HG02870 (cell line): ENCODE measurements around the gene TNFSF13B.

ENCODE experiments used
- ATAC-seq: cut with Tn5 transposase; IDR thresholded peaks from one replicate; pipeline ENCODE4 v1.9.1; 2021; ENCODE audit warnings: mild to moderate bottlenecking, moderate library complexity; ENCODE audit not compliant: unreplicated experiment

Gene TNFSF13B

GRCh38 chr13:108342369-108343289 is 73.1 kb downstream of the TNFSF13B start:
- peak; percentile 69 for ATAC-seq

- ATAC-seq = no peak
Measured at GRCh38 chr13:108345016-108345415, 75.5 kb downstream of the TNFSF13B start.

GRCh38 chr13:108346376-108346775 is 76.9 kb downstream of the TNFSF13B start:
- no peak for ATAC-seq

- no peak for ATAC-seq
Measured at GRCh38 chr13:108349269-108349668, 79.8 kb downstream of the TNFSF13B start.

- no peak for ATAC-seq
Measured at GRCh38 chr13:108350579-108350978, 81.1 kb downstream of the TNFSF13B start.

GRCh38 chr13:108352599-108352998 is 83.1 kb downstream of the TNFSF13B start:
- ATAC-seq = no peak

- no peak for ATAC-seq
Measured at GRCh38 chr13:108357228-108357627, 87.7 kb downstream of the TNFSF13B start.
